IMR-90 (cell line): Measurements from ENCODE around the gene TBCA.

Source experiments
- BHLHE40 ChIP-seq: fragments of 150-350 bp; IDR thresholded peaks from 2 replicates; pipeline ENCODE4 v1.6.1; 2016; ENCODE audit warnings: mild to moderate bottlenecking, low read depth, low read length
- CEBPB ChIP-seq: IDR thresholded peaks from 2 replicates; pipeline ENCODE4 v1.6.1; 2012; ENCODE audit warnings: low read depth, low read length, improper control_type of control experiment
- CHD1 ChIP-seq: IDR thresholded peaks from 2 replicates; pipeline ENCODE4 v1.6.1; 2012; ENCODE audit warnings: low read depth, low read length, improper control_type of control experiment
- CTCF ChIP-seq: conservative IDR thresholded peaks from 2 replicates; pipeline ENCODE4 v1.5.1; 2012; ENCODE audit warnings: mild to moderate bottlenecking, low read depth, low read length, improper control_type of control experiment
- ELK1 ChIP-seq: fragments of 150-350 bp; IDR thresholded peaks from 2 replicates; pipeline ENCODE4 v1.6.1; 2016; ENCODE audit warnings: low read depth, mild to moderate bottlenecking, low read length, moderate library complexity, borderline replicate concordance
- FOS ChIP-seq: fragments of 150-350 bp; IDR thresholded peaks from 2 replicates; pipeline ENCODE4 v1.6.1; 2016; ENCODE audit warnings: low read depth, low read length
- MAFK ChIP-seq: IDR thresholded peaks from 2 replicates; pipeline ENCODE4 v1.6.1; 2012; ENCODE audit warnings: low read depth, low read length, improper control_type of control experiment
- MAZ ChIP-seq: IDR thresholded peaks from 2 replicates; pipeline ENCODE4 v1.6.1; 2012; ENCODE audit warnings: low read depth, mild to moderate bottlenecking, low read length, improper control_type of control experiment, moderate library complexity, borderline replicate concordance
- MXI1 ChIP-seq: IDR thresholded peaks from 2 replicates; pipeline ENCODE4 v1.6.1; 2012; ENCODE audit warnings: low read depth, mild to moderate bottlenecking, low read length, moderate library complexity, borderline replicate concordance
- POLR2A ChIP-seq: IDR thresholded peaks from 2 replicates; pipeline ENCODE4 v1.6.1; 2012; ENCODE audit warnings: mild to moderate bottlenecking, low read depth, low read length
- RAD21 ChIP-seq: IDR thresholded peaks from 2 replicates; pipeline ENCODE4 v1.6.1; 2012; ENCODE audit warnings: low read length, improper control_type of control experiment
- RFX5 ChIP-seq: IDR thresholded peaks from 2 replicates; pipeline ENCODE4 v1.8.0; 2012; ENCODE audit warnings: low read depth, mild to moderate bottlenecking, low read length, moderate library complexity
- SMC3 ChIP-seq: fragments of 150-350 bp; IDR thresholded peaks from 2 replicates; pipeline ENCODE4 v1.6.1; 2016; ENCODE audit warnings: low read depth, mild to moderate bottlenecking, antibody characterized with exemption, low read length, moderate library complexity
- USF2 ChIP-seq: fragments of 150-350 bp; IDR thresholded peaks from 2 replicates; pipeline ENCODE4 v1.6.1; 2017; ENCODE audit warnings: mild to moderate bottlenecking, antibody characterized with exemption, low read length, low read depth

- TF ChIP-seq RFX5, result no peak
- TF ChIP-seq POLR2A, result no peak
- no peak for TF ChIP-seq RAD21
- no peak for TF ChIP-seq MXI1
- no peak for TF ChIP-seq CTCF
- TF ChIP-seq FOS, result no peak
- no peak for TF ChIP-seq CEBPB
- no peak for TF ChIP-seq USF2
- no peak for TF ChIP-seq SMC3
- no peak for TF ChIP-seq BHLHE40
- TF ChIP-seq MAFK, result no peak
- TF ChIP-seq CHD1, result no peak
- TF ChIP-seq MAZ, result no peak
- no peak for TF ChIP-seq ELK1
These were observed 8.8 kb downstream of the TBCA start for GRCh38 chr5:77767301-77767700.
